GM18858 (cell line): Measurements from ENCODE around the gene TBX10.
"Not testable (repeated sequence)": the region's sequence is repeated elsewhere in the genome, so short reads cannot be mapped to it uniquely, and the experiment has no call there.

Source experiments
- ATAC-seq: cut with Tn5 transposase; IDR thresholded peaks from one replicate; pipeline ENCODE4 v1.9.1; 2021; ENCODE audit not compliant: unreplicated experiment

Gene TBX10

GRCh38 chr11:67604119-67604518 lies 35.4 kb downstream of the TBX10 start:
- not testable (repeated sequence) for ATAC-seq

- no peak for ATAC-seq
Measured at GRCh38 chr11:67601098-67601497, 38.5 kb downstream of the TBX10 start.

GRCh38 chr11:67600324-67601029 lies 39.1 kb downstream of the TBX10 start:
- no peak for ATAC-seq

DNA sequence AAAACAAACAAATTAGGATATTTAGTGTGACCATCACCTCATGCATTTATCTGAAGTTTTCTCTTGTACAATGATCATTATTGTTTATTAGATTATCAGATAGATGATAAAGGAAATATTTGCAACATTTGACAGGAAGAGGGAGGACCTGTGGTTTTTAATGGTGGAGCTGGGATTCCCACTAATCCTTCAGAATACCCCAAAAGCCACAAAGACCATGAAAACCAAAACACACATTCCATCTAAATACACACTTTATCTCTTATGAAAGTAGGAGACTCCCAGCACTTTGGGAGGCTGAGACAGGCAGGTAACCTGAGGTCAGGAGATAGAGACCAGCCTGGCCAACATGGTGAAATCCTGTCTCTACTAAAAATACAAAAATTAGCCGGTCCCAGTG lies 40.4 kb downstream of the TBX10 start:
- ATAC-seq, result no peak

GRCh38 chr11:67597963-67598362 lies 41.6 kb downstream of the TBX10 start:
- not testable (repeated sequence) for ATAC-seq

DNA sequence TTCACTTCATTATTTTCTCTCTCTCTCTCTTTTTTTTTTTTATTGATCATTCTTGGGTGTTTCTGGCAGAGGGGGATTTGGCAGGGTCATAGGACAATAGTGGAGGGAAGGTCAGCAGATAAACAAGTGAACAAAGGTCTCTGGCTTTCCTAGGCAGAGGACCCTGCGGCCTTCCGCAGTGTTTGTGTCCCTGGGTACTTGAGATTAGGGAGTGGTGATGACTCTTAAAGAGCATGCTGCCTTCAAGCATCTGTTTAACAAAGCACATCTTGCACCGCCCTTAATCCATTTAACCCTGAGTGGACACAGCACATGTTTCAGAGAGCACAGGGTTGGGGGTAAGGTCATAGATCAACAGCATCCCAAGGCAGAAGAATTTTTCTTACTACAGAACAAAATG lies 42.1 kb downstream of the TBX10 start:
- ATAC-seq, result not testable (repeated sequence)

DNA sequence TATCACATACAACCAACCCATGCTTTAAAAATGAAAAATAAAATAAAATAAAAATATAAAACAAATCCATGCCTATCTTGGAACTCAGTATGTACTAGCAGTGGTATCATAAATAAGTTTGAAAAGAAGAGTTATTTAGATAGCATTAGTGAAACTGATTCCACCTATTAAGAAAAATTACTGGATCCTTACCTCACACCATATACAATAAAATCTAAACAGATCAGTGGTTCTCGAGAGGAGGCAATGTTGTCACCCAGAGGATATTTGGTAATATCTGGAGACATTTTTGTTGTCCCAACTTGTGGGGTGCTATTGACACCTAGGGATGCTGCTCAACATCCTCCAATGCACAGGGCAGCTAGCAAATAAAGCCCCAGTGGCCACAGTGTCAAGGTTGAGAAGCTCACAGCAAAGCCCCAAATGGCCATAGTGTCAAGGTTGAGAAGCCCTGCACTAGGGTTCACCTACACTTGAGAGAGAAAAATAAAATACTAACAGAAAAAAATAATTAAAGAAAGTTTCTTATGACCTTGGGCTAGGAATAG lies 42.7 kb downstream of the TBX10 start:
- ATAC-seq, result no peak

DNA sequence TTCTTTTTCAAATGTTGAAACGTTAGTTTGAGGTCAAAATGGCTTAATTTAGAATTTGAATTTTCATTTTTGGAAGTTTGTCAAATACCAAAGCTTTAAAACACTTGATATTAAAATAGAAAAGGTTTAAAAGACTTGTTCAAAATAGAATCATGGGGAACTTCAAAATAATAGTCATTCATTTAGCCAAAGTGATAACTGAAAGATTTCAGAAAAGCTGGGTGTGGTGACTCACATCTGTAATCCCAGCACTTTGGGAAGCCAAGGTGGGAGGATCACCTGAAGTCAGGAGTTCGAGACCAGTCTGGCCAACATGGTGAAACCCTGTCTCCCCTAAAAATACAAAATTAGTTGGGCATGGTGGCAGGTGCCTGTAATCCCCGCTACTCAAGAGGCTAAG lies 45.1 kb downstream of the TBX10 start:
- ATAC-seq, result no peak

DNA sequence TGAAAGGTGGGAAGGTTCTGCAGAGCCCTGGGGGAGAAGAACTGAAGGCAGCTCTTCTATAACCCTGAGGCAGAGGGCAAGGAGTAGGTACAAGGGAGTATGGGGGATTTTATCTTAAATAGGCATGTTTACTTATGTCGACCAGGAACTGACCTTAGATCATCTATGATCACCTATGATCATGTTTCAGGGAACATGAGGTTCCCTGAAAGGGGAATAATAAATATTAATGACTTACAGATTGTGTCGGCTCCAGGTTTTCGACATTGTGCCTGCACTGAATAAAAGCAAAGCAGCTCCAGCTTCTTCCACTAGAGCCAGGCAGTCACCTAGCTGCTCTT lies 46.0 kb downstream of the TBX10 start:
- no peak for ATAC-seq

- no peak for ATAC-seq
Measured at GRCh38 chr11:67592880-67593564, 46.5 kb downstream of the TBX10 start.

DNA sequence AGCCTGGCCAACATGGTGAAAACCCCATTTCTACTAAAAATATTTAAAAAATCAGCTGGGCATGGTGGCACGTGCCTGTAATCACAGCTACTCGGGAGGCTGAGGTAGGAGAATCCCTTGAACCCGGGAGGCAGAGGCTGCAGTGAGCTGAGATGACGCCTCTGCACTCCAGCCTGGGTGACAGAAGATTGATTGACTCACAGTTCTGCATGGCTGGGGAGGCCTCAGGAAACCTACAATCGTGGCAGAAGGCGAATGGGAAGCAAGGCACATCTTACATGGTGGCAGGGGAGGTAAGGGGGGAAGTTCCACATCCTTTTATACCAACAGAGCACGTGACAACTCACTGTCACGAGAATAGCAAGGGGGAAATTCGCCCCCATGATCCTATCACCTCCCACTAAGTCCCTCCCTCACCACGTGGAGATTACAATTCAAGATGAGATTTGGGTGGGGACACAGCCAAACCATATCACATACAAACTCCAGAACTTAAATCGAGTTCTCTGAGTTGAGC lies 50.6 kb downstream of the TBX10 start:
- ATAC-seq, result not testable (repeated sequence)

GRCh38 chr11:67588136-67588503 lies 51.4 kb downstream of the TBX10 start:
- no peak for ATAC-seq

GRCh38 chr11:67586568-67587250 lies 52.9 kb downstream of the TBX10 start:
- ATAC-seq, result no peak

- ATAC-seq, result no peak
Measured at GRCh38 chr11:67585911-67586310, 53.7 kb downstream of the TBX10 start.

DNA sequence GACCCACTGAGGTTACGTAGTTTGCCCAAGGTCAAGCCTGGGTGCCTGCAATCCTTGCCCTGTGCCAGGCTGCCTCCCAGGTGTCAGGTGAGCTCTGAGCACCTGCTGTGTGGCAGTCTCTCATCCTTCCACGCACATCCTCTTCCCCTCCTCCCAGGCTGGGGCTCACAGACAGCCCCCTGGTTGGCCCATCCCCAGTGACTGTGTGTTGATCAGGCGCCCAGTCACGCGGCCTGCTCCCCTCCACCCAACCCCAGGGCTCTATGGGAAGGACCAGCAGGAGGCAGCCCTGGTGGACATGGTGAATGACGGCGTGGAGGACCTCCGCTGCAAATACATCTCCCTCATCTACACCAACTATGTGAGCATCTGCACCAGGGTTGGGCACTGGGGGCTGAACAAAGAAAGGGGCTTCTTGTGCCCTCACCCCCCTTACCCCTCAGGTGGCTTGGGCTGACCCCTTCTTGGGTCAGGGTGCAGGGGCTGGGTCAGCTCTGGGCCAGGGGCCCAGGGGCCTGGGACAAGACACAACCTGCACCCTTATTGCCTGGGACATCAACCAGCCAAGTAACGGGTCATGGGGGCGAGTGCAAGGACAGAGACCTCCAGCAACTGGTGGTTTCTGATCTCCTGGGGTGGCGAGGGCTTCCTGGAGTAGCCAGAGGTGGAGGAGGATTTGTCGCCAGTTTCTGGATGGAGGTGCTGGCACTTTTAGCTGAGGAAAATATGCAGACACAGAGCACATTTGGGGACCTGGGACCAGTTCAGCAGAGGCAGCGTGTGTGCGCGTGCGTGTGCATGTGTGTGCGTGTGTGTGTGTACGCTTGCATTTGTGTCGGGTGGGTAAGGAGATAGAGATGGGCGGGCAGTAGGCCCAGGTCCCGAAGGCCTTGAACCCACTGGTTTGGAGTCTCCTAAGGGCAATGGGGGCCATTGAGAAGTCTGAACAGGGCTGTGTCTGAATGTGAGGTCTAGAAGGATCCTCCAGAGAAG lies 54.4 kb downstream of the TBX10 start:
- no peak for ATAC-seq

- ATAC-seq, result no peak
Measured at GRCh38 chr11:67584205-67584880, 55.2 kb downstream of the TBX10 start.

DNA sequence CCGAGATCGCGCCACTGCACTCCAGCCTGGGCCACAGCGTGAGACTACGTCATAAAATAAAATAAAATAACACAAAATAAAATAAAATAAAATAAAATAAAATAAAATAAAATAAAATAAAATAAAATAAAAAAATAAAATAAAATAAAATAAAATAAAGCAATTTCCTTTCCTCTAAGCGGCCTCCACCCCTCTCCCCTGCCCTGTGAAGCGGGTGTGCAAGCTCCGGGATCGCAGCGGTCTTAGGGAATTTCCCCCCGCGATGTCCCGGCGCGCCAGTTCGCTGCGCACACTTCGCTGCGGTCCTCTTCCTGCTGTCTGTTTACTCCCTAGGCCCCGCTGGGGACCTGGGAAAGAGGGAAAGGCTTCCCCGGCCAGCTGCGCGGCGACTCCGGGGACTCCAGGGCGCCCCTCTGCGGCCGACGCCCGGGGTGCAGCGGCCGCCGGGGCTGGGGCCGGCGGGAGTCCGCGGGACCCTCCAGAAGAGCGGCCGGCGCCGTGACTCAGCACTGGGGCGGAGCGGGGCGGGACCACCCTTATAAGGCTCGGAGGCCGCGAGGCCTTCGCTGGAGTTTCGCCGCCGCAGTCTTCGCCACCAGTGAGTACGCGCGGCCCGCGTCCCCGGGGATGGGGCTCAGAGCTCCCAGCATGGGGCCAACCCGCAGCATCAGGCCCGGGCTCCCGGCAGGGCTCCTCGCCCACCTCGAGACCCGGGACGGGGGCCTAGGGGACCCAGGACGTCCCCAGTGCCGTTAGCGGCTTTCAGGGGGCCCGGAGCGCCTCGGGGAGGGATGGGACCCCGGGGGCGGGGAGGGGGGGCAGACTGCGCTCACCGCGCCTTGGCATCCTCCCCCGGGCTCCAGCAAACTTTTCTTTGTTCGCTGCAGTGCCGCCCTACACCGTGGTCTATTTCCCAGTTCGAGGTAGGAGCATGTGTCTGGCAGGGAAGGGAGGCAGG lies 56.0 kb downstream of the TBX10 start, which contains the start of gene GSTP1:
Gene GSTP1 (plus strand): TSS at position 566 of the 958 bp plus-strand sequence. CDS start 32 bp downstream, at position 598.
- peak; percentile 51 for ATAC-seq

- ATAC-seq, result no peak
Measured at GRCh38 chr11:67582011-67582410, 57.6 kb downstream of the TBX10 start.

DNA sequence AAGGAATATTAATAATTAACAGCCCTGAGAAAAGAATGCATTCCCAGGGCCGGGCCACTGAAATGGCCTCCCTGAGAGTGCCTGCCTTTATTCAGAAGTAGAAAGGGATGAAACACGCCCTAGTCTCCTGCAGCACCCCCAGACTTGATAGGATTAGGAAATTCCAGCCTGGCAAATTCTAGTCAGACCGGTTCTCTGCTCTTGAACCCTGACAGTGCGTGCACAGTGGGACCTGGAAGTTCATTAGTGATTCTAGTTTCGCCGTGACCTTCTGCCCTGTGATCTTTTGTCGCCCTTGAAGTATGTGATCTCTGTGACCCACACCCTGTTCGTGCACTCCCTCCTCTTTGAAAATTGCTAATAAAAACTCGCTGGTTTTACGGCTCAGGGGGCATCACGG lies 58.1 kb downstream of the TBX10 start:
- no peak for ATAC-seq
